DMS79 (cell line): ENCODE data around the gene PLD1.

Experiments used
- DNase-seq: peaks from one replicate; lab custom pipeline; 2025; lab: John Stamatoyannopoulos, UW

PLD1 gene

GRCh38 chr3:171561596-171562323 is 248.5 kb downstream of the PLD1 start:
- no peak for DNase-seq

DNA sequence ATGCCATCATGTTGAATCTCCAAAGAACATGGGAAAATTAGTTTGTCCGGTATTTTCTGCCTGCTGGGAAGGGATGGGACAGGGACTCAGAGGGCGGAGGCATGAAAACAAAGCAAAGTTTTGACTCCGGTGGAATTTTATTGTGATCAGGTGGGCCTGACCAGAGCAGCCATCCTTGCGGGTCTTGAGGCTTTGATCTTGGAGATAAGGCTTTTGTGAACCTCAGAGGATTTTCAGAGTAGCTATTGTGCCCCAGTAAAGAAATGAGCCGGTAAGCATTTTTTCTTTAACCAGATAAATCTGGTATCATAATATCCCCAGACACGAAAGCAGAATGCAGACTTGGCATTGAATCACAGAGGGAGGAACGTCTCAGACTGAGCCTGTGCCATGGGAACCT is 250.7 kb downstream of the PLD1 start:
- DNase-seq = no peak

DNA sequence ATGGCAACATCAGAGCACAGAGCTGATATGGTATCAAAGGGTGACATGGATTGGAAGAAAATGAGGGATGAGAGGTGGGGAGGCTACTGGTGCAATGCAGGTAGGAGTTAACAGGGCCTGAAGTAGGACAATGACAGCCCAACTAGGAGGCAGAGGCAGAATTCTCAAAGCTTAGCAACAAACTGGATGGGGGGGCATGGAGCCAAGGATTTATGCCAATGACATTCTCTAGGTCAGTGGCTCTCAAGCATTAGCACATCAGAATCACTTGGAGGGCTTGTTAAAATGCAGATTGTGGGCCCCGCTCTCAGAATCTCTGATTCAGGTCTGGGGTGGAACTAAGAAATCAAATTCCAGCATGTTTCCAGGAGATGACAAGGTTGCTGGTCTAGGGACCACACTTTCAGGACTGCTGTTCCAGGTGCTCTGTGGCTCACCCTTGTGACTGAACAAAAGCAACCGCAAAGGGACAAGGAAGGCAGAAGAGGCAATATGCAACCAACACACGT is 252.0 kb downstream of the PLD1 start:
- no peak for DNase-seq

GRCh38 chr3:171557173-171557572 is 253.1 kb downstream of the PLD1 start:
- DNase-seq = no peak

GRCh38 chr3:171556574-171557145 is 253.6 kb downstream of the PLD1 start:
- peak; percentile 71 for DNase-seq

DNA sequence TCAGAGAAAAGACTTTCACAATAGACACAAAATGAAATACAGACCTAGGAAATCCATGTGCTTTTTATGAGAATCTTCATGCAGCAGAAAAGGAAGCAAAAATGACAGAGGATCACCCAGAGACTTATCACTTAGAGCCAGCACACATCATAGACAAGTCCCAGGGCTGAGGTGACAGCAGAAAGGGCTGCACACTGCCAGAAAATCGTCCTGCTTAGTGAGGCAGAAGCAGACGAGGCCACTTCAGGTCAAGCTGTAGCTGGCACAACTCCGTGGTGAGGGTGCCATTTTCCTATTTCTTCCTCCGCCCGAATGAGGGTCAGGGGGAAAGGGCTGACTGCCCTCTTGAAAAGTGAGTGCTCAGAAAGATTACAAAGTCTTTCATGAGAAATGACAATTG is 254.1 kb downstream of the PLD1 start:
- peak; percentile 71 for DNase-seq

DNA sequence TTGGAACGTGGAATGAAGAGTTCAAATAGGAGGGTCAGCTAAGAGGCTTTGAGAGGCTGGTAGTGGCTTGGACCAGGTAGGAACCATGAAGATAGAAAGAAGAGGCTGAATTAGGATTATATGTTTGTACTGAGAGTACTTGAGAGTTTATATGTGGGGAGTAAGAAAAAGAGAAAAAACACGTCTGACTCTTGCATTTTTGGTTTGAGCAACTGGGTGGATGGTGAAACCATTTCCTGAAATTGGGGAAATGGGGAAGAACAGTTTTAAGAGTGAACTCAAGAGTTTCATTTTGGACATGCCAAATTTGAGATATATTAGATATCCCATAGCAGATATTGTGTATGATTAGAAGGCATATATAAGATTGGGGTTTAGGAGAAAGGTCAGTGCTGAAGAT is 257.2 kb downstream of the PLD1 start:
- no peak for DNase-seq

DNA sequence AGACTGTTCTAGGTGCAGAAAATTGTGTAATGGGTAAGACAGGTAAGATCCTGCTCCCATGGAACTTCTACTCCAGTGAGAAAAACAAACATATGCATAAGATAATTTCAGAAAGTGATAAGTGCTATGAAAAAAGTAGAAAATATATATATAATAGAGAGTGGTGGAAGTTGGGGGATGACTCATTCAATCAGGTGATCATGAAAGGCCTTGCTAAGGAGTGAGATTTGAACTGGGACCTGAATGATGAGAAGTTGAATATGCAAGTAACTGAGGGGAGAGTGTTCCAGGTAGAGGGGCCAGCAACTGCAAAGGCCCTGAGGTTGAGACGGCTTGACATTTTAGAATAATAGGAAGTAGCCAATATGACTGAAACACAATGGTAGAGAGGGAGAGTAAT is 257.8 kb downstream of the PLD1 start:
- no peak for DNase-seq

GRCh38 chr3:171551296-171551695 is 259.0 kb downstream of the PLD1 start:
- DNase-seq = no peak
